DOHH2 (cell line): Measurements from ENCODE around the gene RHBG.

Experiments used
- H3F3A ChIP-seq: fragments of 200-600 bp; sonication (generic), shearing (Covaris generic); 2 replicates; pipeline ENCODE4 v1.6.0; 2016; ENCODE audit warnings: antibody characterized with exemption, mild to moderate bottlenecking; ENCODE audit not compliant: control insufficient read depth, insufficient read depth
- H3K27ac ChIP-seq: fragments of 200-600 bp; sonication (generic); 2 replicates; pipeline ENCODE4 v1.5.1; 2014; ENCODE audit warnings: low read depth, mild to moderate bottlenecking, low read length, moderate library complexity
- H3K27me3 ChIP-seq: fragments of 200-600 bp; sonication (generic); 2 replicates; pipeline ENCODE4 v1.6.1; 2014; ENCODE audit warnings: mild to moderate bottlenecking, low read length, mixed read lengths; ENCODE audit not compliant: control insufficient read depth
- H3K36me3 ChIP-seq: fragments of 200-600 bp; sonication (generic); 2 replicates; pipeline ENCODE4 v1.6.1; 2014; ENCODE audit warnings: mild to moderate bottlenecking, low read length, moderate library complexity, mixed read lengths; ENCODE audit not compliant: control insufficient read depth
- H3K4me1 ChIP-seq: fragments of 200-600 bp; sonication (generic); 2 replicates; pipeline ENCODE4 v1.6.1; 2014; ENCODE audit warnings: mild to moderate bottlenecking, low read length, mixed read lengths; ENCODE audit not compliant: control insufficient read depth
- H3K4me2 ChIP-seq: fragments of 200-600 bp; sonication (generic); 2 replicates; pipeline ENCODE4 v1.6.0; 2014; ENCODE audit warnings: mild to moderate bottlenecking, low read length, moderate library complexity
- H3K4me3 ChIP-seq: fragments of 200-600 bp; sonication (generic); 2 replicates; pipeline ENCODE4 v1.5.1; 2014; ENCODE audit warnings: mild to moderate bottlenecking, low read length, mixed read lengths
- H3K79me2 ChIP-seq: fragments of 200-600 bp; sonication (generic); 2 replicates; pipeline ENCODE4 v1.6.1; 2014; ENCODE audit warnings: mild to moderate bottlenecking, low read length, mixed read lengths; ENCODE audit not compliant: control insufficient read depth
- H3K9me2 ChIP-seq: fragments of 200-600 bp; sonication (generic); replicated peaks from 2 replicates; pipeline ENCODE4 v1.6.1; 2014; ENCODE audit warnings: mild to moderate bottlenecking, low read length, mixed read lengths; ENCODE audit not compliant: control insufficient read depth
- H3K9me3 ChIP-seq: fragments of 200-600 bp; sonication (generic); 2 replicates; pipeline ENCODE4 v1.6.1; 2014; ENCODE audit warnings: antibody characterized with exemption, low read length, mixed read lengths; ENCODE audit not compliant: control insufficient read depth, insufficient read depth
- H4K20me1 ChIP-seq: fragments of 200-600 bp; sonication (generic); 2 replicates; pipeline ENCODE4 v1.6.0; 2014; ENCODE audit warnings: low read depth, mild to moderate bottlenecking, antibody characterized with exemption, low read length, moderate library complexity; ENCODE audit not compliant: control insufficient read depth, insufficient read depth
- EZH2phosphoT487 ChIP-seq: fragments of 200-600 bp; sonication (generic); IDR thresholded peaks from 2 replicates; pipeline ENCODE4 v1.6.1; 2017; ENCODE audit warnings: borderline replicate concordance, mild to moderate bottlenecking, antibody characterized with exemption, low read length, moderate library complexity, mixed read lengths
- TF ChIP-seq, protein P1 (sequence below): fragments of 200-600 bp; sonication (generic); IDR thresholded peaks from one replicate; pipeline ENCODE4 v1.5.1; 2014; ENCODE audit warnings: antibody characterized with exemption, mild to moderate bottlenecking, low read depth, low read length; ENCODE audit not compliant: poor library complexity, severe bottlenecking

RHBG gene

DNA sequence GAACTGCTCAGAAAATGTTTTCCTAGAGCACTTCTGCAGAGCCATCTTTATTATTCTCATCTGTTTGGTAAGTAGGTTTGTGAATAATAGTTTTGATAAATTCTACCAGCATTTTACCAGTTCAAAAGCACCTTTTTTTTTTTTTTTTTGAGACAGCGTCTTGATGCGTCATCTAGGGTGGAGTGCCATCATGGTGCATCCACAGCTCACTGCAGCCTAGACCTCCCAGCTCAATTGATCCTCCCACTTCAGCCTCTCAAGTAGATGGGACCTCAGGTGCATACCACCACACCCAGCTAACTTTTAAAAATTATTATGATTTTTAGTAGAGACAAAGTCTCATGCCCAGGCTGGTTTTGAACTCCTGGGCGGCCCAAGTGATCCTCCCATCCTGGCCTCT, 9.8 kb upstream of the RHBG start:
- Histone ChIP-seq H3K4me3 (no peak overlapping the region), H3K36me3 (no peaks in the 10 kb centered on the region), H3K9me3 (no peaks in the 10 kb centered on the region), H3K79me2 (no peaks in the 10 kb centered on the region), H3K27me3 (peaks cover 29% of the 10 kb centered on the region), H3F3A (no peaks in the 10 kb centered on the region), H4K20me1 (no peaks in the 10 kb centered on the region), H3K4me2 (no peak overlapping the region), H3K9me2 (no peaks in the 10 kb centered on the region), H3K27ac (no peak overlapping the region), H3K4me1 (peaks cover 10% of the 10 kb centered on the region)
- TF ChIP-seq EZH2phosphoT487 = no peak
- TF ChIP-seq, protein P1, sequence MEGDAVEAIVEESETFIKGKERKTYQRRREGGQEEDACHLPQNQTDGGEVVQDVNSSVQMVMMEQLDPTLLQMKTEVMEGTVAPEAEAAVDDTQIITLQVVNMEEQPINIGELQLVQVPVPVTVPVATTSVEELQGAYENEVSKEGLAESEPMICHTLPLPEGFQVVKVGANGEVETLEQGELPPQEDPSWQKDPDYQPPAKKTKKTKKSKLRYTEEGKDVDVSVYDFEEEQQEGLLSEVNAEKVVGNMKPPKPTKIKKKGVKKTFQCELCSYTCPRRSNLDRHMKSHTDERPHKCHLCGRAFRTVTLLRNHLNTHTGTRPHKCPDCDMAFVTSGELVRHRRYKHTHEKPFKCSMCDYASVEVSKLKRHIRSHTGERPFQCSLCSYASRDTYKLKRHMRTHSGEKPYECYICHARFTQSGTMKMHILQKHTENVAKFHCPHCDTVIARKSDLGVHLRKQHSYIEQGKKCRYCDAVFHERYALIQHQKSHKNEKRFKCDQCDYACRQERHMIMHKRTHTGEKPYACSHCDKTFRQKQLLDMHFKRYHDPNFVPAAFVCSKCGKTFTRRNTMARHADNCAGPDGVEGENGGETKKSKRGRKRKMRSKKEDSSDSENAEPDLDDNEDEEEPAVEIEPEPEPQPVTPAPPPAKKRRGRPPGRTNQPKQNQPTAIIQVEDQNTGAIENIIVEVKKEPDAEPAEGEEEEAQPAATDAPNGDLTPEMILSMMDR = no peak

DNA sequence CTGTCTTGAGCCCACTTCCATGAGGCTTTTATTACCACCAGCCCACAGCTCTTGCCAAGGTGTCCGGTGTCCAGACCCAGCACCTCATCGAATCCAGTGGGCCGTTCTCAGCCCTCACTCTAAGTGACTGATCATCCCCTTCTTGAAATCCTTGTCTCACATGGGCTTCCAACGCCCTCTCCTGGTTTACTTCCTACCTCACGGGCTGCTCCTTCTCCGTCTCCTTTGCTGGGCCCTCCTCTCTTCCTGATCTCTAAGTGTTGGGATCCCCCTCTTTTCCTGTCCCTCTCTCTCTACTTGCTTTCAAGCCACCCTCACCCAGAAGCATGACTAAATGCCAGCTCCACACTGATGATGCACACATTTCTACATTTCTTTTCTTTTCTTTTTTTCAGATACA, 9.0 kb upstream of the RHBG start:
- H3K9me2 ChIP-seq = no peaks in the 10 kb centered on the region
- H3K27ac ChIP-seq = no peak overlapping the region
- peaks cover 10% of the 10 kb centered on the region for H3K4me1 ChIP-seq
- H3K79me2 ChIP-seq = no peaks in the 10 kb centered on the region
- H3K36me3 ChIP-seq = no peaks in the 10 kb centered on the region
- no peak for TF ChIP-seq EZH2phosphoT487
- H3F3A ChIP-seq = no peaks in the 10 kb centered on the region
- H4K20me1 ChIP-seq = no peaks in the 10 kb centered on the region
- H3K4me3 ChIP-seq = no peak overlapping the region
- peaks cover 31% of the 10 kb centered on the region for H3K27me3 ChIP-seq
- H3K4me2 ChIP-seq = no peak overlapping the region
- H3K9me3 ChIP-seq = no peaks in the 10 kb centered on the region

DNA sequence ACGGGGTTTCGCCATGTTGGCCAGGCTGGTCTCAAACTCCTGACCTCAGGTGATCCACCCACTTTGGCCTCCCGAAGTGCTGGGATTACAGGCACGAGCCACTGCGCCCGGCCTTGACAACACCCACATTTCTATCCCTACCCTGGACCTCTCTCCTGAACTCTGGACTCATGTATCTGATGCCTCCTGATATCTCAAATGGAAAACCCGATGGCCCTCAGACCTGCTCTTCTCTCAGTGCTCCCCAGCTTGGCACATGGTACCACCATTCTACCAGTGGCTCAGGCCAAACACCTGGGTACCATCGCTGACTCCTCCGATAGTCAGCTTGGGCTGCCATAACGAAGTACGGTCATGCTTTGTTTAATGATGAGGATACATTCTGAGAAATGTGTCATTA, 8.5 kb upstream of the RHBG start:
- Histone ChIP-seq H3K4me3 (no peak overlapping the region), H3K4me1 (peaks cover 10% of the 10 kb centered on the region), H3K4me2 (no peak overlapping the region), H3K27me3 (peaks cover 31% of the 10 kb centered on the region), H3F3A (no peaks in the 10 kb centered on the region), H3K36me3 (no peaks in the 10 kb centered on the region), H4K20me1 (no peaks in the 10 kb centered on the region), H3K79me2 (no peaks in the 10 kb centered on the region), H3K9me2 (no peaks in the 10 kb centered on the region), H3K9me3 (no peaks in the 10 kb centered on the region), H3K27ac (no peak overlapping the region)
- no peak for TF ChIP-seq EZH2phosphoT487
- TF ChIP-seq, protein P1 = no peak

DNA sequence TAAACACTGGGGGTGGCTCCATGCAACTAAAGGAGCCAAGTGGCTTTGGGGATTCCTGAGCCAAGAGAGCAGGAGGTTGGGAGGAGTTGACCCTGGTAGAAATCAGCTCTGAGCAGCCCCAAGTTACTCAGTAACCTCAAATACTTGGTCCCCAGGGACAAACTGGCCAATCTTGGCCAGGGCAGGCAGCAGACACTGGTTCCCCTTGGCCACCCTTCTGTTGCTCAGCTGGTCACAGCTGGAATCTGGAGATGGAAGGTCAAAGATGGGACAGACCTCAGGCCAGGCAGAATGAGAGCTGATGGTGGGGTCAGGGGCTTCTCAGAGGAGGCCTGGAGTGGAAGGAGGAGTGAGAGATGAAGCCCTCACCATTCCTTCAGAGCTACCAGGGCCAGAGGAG, 3.3 kb upstream of the RHBG start:
- H3K79me2 ChIP-seq = no peaks in the 10 kb centered on the region
- H3K36me3 ChIP-seq = no peaks in the 10 kb centered on the region
- no peaks in the 10 kb centered on the region for H3K4me1 ChIP-seq
- no peaks in the 10 kb centered on the region for H3K9me3 ChIP-seq
- H3K27ac ChIP-seq = no peak overlapping the region
- no peaks in the 10 kb centered on the region for H3F3A ChIP-seq
- H3K4me2 ChIP-seq = no peak overlapping the region
- H3K9me2 ChIP-seq = no peaks in the 10 kb centered on the region
- no peak overlapping the region for H3K4me3 ChIP-seq
- no peak for TF ChIP-seq EZH2phosphoT487
- TF ChIP-seq, protein P1 = no peak
- peaks cover 39% of the 10 kb centered on the region for H3K27me3 ChIP-seq
- no peaks in the 10 kb centered on the region for H4K20me1 ChIP-seq
